K562 (cell line): ENCODE results near the gene KIF26B.

ENCODE experiments used
- BRCA1 ChIP-seq, 2 experiments: fragments of 450-650 bp in 1 of 2; sonication (generic) in 1 of 2; formaldehyde crosslinking in 1 of 2; IDR thresholded peaks; 2 replicates each; pipeline versions ENCODE4 v1.5.0 to v1.6.1; 2017 to 2020; ENCODE audit warnings: mild to moderate bottlenecking in 1 of 2, missing genetic modification reagents in 1 of 2
- BRF2 ChIP-seq: IDR thresholded peaks from 3 replicates; pipeline ENCODE4 v1.6.1; 2011; ENCODE audit warnings: borderline replicate concordance, mild to moderate bottlenecking; ENCODE audit not compliant: insufficient read length, insufficient read depth
- EGR1 ChIP-seq: fragments of 450-650 bp; conservative IDR thresholded peaks from 2 replicates; pipeline ENCODE4 v1.6.1; 2017; ENCODE audit warnings: mild to moderate bottlenecking
- ELF1 ChIP-seq: fragments of 200-800 bp; sonication (Bioruptor generic); IDR thresholded peaks from 2 replicates; pipeline ENCODE4 v1.6.1; 2016; ENCODE audit warnings: missing genetic modification characterization, missing compliant biosample characterization
- KDM2B ChIP-seq: fragments of 250-450 bp; sonication (Bioruptor Pico); IDR thresholded peaks from 2 replicates; pipeline ENCODE4 v1.8.0; 2021; ENCODE audit warnings: mild to moderate bottlenecking, moderate library complexity
- MECOM ChIP-seq: fragments of 250-450 bp; sonication (Bioruptor Pico); IDR thresholded peaks from 2 replicates; pipeline ENCODE4 v1.8.0; 2022; ENCODE audit warnings: inconsistent platforms
- TCF7L2 ChIP-seq: fragments of 150-350 bp; IDR thresholded peaks from 2 replicates; pipeline ENCODE4 v1.6.1; 2016; ENCODE audit warnings: low read depth, mild to moderate bottlenecking, low read length, moderate library complexity
- ZBTB7A ChIP-seq: IDR thresholded peaks from 2 replicates; pipeline ENCODE4 v1.6.1; 2011; ENCODE audit warnings: low read depth, mild to moderate bottlenecking, low read length, moderate library complexity, borderline replicate concordance; ENCODE audit not compliant: control insufficient read depth
- ZNF551 ChIP-seq: fragments of 250-450 bp; sonication (Bioruptor Pico); IDR thresholded peaks from 2 replicates; pipeline ENCODE4 v1.5.0; 2021; ENCODE audit warnings: mild to moderate bottlenecking, moderate library complexity
- ZNF695 ChIP-seq: fragments of 450-650 bp; formaldehyde crosslinking; IDR thresholded peaks from 2 replicates; pipeline ENCODE4 v1.4.0; 2020; ENCODE audit warnings: mild to moderate bottlenecking, moderate library complexity
- ZNF785 ChIP-seq: fragments of 250-450 bp; sonication (Bioruptor Pico); IDR thresholded peaks from 2 replicates; pipeline ENCODE4 v1.4.0; 2020; ENCODE audit warnings: mild to moderate bottlenecking
- TF ChIP-seq, protein P1 (sequence below): fragments of 450-650 bp; IDR thresholded peaks from one replicate; pipeline ENCODE4 v1.6.1; 2018; ENCODE audit warnings: mild to moderate bottlenecking, moderate library complexity; ENCODE audit not compliant: partially characterized antibody
- TF ChIP-seq, protein P2 (sequence below), 3 experiments: IDR thresholded peaks in 2 of 3; conservative IDR thresholded peaks in 1 of 3; 2 replicates each; pipeline ENCODE4 v1.5.1; 2011 to 2012; ENCODE audit warnings: low read length in 3 of 3, mild to moderate bottlenecking in 3 of 3, control low read depth in 2 of 3, improper control_type of control experiment in 1 of 3, inconsistent platforms in 1 of 3, low read depth in 1 of 3, mixed read lengths in 1 of 3, moderate library complexity in 1 of 3; ENCODE audit not compliant: insufficient read depth in 2 of 3

DNA sequence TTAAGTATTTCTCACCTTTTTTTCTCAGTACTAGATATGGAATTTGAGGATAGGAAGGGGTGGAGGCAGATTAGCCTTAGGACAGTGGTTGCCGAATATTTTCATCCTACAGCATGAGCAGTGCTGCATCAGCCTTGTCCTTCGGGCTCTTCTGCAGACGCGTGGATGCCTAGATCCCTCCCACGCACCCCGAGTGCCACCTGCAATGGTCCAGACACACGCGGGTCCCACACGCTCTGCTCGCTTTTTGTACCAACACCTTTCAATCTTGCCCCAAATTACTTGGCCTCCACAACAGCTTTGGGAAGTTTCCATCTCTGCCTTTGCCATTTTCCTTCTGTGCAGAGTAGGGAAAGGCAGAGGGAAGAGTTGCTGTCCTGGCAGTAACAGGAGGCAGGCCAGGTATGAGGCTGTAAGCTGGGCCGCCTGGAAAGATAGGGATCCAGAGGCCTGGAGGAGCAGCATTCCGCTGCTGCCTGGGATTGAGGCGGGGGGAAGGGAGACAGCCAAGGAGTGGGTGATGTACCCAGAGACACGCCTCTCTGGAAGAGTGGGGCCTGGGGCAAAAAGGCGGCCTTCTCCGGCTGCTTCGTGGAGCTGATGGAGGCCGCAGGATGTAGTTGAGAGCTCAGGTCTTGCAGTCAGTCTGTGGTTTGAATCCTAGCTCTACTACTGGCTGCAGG lies 467.7 kb downstream of the KIF26B start:
- TF ChIP-seq ELF1 (tag) (no peak), KDM2B (CRISPR knock-in tag) (no peak), MECOM (CRISPR knock-in tag) (no peak), TCF7L2 (no peak), ZNF785 (CRISPR knock-in tag) (no peak), BRF2 (no peak), ZNF695 (CRISPR knock-in tag) (no peak), BRCA1 (IDR thresholded peaks at IDR 0.05) (no peak), BRCA1 (CRISPR knock-in tag; IDR thresholded peaks at IDR 0.05) (no peak), ZBTB7A (no peak), ZNF551 (CRISPR knock-in tag) (no peak), EGR1 (no peak)
- TF ChIP-seq, protein P1, sequence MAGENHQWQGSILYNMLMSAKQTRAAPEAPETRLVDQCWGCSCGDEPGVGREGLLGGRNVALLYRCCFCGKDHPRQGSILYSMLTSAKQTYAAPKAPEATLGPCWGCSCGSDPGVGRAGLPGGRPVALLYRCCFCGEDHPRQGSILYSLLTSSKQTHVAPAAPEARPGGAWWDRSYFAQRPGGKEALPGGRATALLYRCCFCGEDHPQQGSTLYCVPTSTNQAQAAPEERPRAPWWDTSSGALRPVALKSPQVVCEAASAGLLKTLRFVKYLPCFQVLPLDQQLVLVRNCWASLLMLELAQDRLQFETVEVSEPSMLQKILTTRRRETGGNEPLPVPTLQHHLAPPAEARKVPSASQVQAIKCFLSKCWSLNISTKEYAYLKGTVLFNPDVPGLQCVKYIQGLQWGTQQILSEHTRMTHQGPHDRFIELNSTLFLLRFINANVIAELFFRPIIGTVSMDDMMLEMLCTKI: no peak
- TF ChIP-seq, protein P2, sequence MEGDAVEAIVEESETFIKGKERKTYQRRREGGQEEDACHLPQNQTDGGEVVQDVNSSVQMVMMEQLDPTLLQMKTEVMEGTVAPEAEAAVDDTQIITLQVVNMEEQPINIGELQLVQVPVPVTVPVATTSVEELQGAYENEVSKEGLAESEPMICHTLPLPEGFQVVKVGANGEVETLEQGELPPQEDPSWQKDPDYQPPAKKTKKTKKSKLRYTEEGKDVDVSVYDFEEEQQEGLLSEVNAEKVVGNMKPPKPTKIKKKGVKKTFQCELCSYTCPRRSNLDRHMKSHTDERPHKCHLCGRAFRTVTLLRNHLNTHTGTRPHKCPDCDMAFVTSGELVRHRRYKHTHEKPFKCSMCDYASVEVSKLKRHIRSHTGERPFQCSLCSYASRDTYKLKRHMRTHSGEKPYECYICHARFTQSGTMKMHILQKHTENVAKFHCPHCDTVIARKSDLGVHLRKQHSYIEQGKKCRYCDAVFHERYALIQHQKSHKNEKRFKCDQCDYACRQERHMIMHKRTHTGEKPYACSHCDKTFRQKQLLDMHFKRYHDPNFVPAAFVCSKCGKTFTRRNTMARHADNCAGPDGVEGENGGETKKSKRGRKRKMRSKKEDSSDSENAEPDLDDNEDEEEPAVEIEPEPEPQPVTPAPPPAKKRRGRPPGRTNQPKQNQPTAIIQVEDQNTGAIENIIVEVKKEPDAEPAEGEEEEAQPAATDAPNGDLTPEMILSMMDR (IDR thresholded peaks at IDR 0.05 in 2 of 3, conservative IDR thresholded peaks at IDR 0.05 in 1 of 3; ENCODE audit: insufficient read depth in 2 of 3, low read depth in 1 of 3, low read length in 3 of 3): no peak
